Neuronal stem cell (in vitro differentiated cells): ENCODE measurements around the gene ARHGAP23.
A peak's percentile ranks its signal among the peaks of the same experiment; 100 is the strongest.

Experiments
- DNase-seq: peaks from one replicate; pipeline ENCODE4 v3.0.0-alpha.2; 2013; ENCODE audit warnings: low spot score
- H2AFZ ChIP-seq: one replicate; pipeline ENCODE4 v1.6.1; 2013; ENCODE audit warnings: mild to moderate bottlenecking, low read length, inconsistent platforms
- H2AK5ac ChIP-seq: 2 replicates; pipeline ENCODE4 v1.6.1; 2013; ENCODE audit warnings: low read depth, mild to moderate bottlenecking, inconsistent platforms, low read length, moderate library complexity, mixed read lengths
- H2BK120ac ChIP-seq: 2 replicates; pipeline ENCODE4 v1.6.1; 2013; ENCODE audit warnings: low read depth, mild to moderate bottlenecking, inconsistent platforms, low read length, moderate library complexity, mixed read lengths
- H2BK12ac ChIP-seq: one replicate; pipeline ENCODE4 v1.6.1; 2013; ENCODE audit warnings: low read length, inconsistent platforms
- H2BK15ac ChIP-seq: 2 replicates; pipeline ENCODE4 v1.6.1; 2013; ENCODE audit warnings: mild to moderate bottlenecking, low read length, inconsistent platforms, mixed read lengths
- H2BK5ac ChIP-seq: one replicate; pipeline ENCODE4 v1.6.1; 2013; ENCODE audit warnings: inconsistent platforms, mild to moderate bottlenecking, low read length, moderate library complexity
- H3K14ac ChIP-seq: one replicate; pipeline ENCODE4 v1.6.1; 2013; ENCODE audit warnings: low read length, inconsistent platforms
- H3K18ac ChIP-seq: 2 replicates; pipeline ENCODE4 v1.6.1; 2013; ENCODE audit warnings: low read length, inconsistent platforms
- H3K23ac ChIP-seq: 2 replicates; pipeline ENCODE4 v1.6.1; 2013; ENCODE audit warnings: low read depth, mild to moderate bottlenecking, mixed read lengths, low read length, inconsistent platforms; ENCODE audit not compliant: poor library complexity
- H3K27ac ChIP-seq: replicated peaks from 3 replicates; pipeline ENCODE4 v1.5.1; 2013; ENCODE audit warnings: low read length, inconsistent platforms
- H3K27me3 ChIP-seq, 3 experiments: 2 replicates each; pipeline ENCODE4 v1.6.1; 2013; ENCODE audit warnings: low read length in 3 of 3, mild to moderate bottlenecking in 2 of 3, inconsistent platforms in 1 of 3, low read depth in 1 of 3, mixed read lengths in 1 of 3, moderate library complexity in 1 of 3; ENCODE audit not compliant: control insufficient read depth in 3 of 3, insufficient read depth in 3 of 3
- H3K36me3 ChIP-seq, 2 donors: replicated peaks in 1 of 2; 2 replicates each; pipeline ENCODE4 v1.6.1; 2013; ENCODE audit warnings: low read length in 2 of 2; ENCODE audit not compliant: control insufficient read depth in 2 of 2, insufficient read depth in 2 of 2
- H3K4ac ChIP-seq: 2 replicates; pipeline ENCODE4 v1.6.1; 2013; ENCODE audit warnings: inconsistent platforms, mild to moderate bottlenecking, low read length, moderate library complexity
- H3K4me1 ChIP-seq, 2 donors: 1 replicate in 1 of 2; 2 replicates in 1 of 2; pipeline ENCODE4 v1.6.1; 2013; ENCODE audit warnings: low read length in 2 of 2, low read depth in 1 of 2; ENCODE audit not compliant: control insufficient read depth in 2 of 2, insufficient read depth in 1 of 2
- H3K4me2 ChIP-seq: one replicate; pipeline ENCODE4 v1.6.1; 2013; ENCODE audit warnings: mild to moderate bottlenecking, low read length, inconsistent platforms; ENCODE audit not compliant: insufficient read depth, poor library complexity, severe bottlenecking
- H3K4me3 ChIP-seq, 2 donors: 2 replicates each; pipeline ENCODE4 v1.5.1; 2013; ENCODE audit warnings: low read length in 2 of 2, mild to moderate bottlenecking in 2 of 2, inconsistent platforms in 1 of 2, moderate library complexity in 1 of 2
- H3K79me1 ChIP-seq: one replicate; pipeline ENCODE4 v1.6.1; 2013; ENCODE audit warnings: low read depth, mild to moderate bottlenecking, inconsistent platforms, low read length, moderate library complexity
- H3K9ac ChIP-seq: one replicate; pipeline ENCODE4 v1.6.1; 2013; ENCODE audit warnings: mild to moderate bottlenecking, low read depth, low read length, inconsistent platforms; ENCODE audit not compliant: poor library complexity
- H3K9me3 ChIP-seq, 2 donors: replicated peaks in 1 of 2; 2 replicates each; pipeline versions ENCODE3 to v1.6.1; 2013; ENCODE audit warnings: low read length in 2 of 2, mild to moderate bottlenecking in 2 of 2, inconsistent platforms in 1 of 2, low read depth in 1 of 2, mixed read lengths in 1 of 2, moderate library complexity in 1 of 2; ENCODE audit not compliant: control insufficient read depth in 2 of 2, insufficient read depth in 1 of 2
- H4K8ac ChIP-seq: one replicate; pipeline ENCODE4 v1.6.1; 2013; ENCODE audit warnings: low read depth, mild to moderate bottlenecking, inconsistent platforms, low read length, moderate library complexity
- H4K91ac ChIP-seq: one replicate; pipeline ENCODE4 v1.6.1; 2013; ENCODE audit warnings: low read length, low read depth, mild to moderate bottlenecking, inconsistent platforms; ENCODE audit not compliant: poor library complexity
- WGBS, 2 donors: extraction: QIAGEN DNeasy Blood & Tissue Kit; methylation state at CpG; one replicate each; pipeline ENCODE4 v1.1.7; 2013; ENCODE audit warnings: missing lambda C conversion rate in 2 of 2, mixed read lengths in 1 of 2; ENCODE audit not compliant: insufficient read length in 2 of 2, insufficient replicate concordance in 1 of 2; ENCODE audit errors: extremely low coverage in 2 of 2; 5-methylcytosine and 5-hydroxymethylcytosine counted together

Gene ARHGAP23

GRCh38 chr17:38415250-38416194, 12.7 kb upstream of the ARHGAP23 start:
- Histone ChIP-seq H3K4me2 (peak overlapping the region; percentile 35), H3K79me1 (no peaks in the 10 kb centered on the region), H3K4me3 (peak overlapping the region in 1 of 2 donors; percentile 7), H2BK5ac (peak overlapping the region; percentile 27), H3K4me1 (peaks cover 37 to 45% of the 10 kb centered on the region in 2 donors), H3K9me3 (no peaks in the 10 kb centered on the region), H2AK5ac (peak overlapping the region; percentile 88), H2AFZ (peak overlapping the region; percentile 98), H3K27me3 (peaks cover 0 to 37% (median 7%) of the 10 kb centered on the region in 3 experiments), H3K27ac (peak overlapping the region; percentile 38), H3K9ac (peak overlapping the region; percentile 70), H4K8ac (no peak overlapping the region), H4K91ac (peak overlapping the region; percentile 44), H3K14ac (no peak overlapping the region), H3K36me3 (no peaks in the 10 kb centered on the region), H3K23ac (peak overlapping the region; percentile 81), H2BK15ac (peak overlapping the region; percentile 86), H2BK12ac (peak overlapping the region; percentile 12), H2BK120ac (peak overlapping the region; percentile 10), H3K4ac (peak overlapping the region; percentile 81), H3K18ac (peak overlapping the region; percentile 97)
- DNase-seq = no peak
- no CpG with 5 or more reads among the region's 22 CpGs for WGBS, 2 donors

DNA sequence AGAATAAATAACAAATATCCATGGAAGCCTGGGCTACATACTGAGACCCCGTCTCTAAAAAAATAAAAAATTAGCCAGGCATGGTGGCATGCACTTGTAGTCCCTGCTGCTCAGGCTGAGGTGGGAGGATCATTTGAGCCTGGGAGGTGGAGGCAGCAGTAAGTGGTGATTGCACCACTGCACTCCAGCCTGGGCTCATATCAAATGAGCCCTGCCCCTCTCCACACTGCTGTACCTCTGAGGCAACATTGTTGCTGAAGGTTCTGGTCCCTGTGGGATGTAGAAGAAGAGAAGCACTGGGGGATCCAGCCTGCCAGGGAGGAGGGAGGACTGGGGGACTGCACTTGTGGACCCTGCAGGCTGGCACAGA, 11.4 kb upstream of the ARHGAP23 start:
- WGBS, 2 donors = no CpG with 5 or more reads among the region's 1 CpG

GRCh38 chr17:38417210-38417951, 10.9 kb upstream of the ARHGAP23 start:
- Histone ChIP-seq H2BK12ac (peak overlapping the region; percentile 58), H3K9me3 (no peaks in the 10 kb centered on the region), H4K91ac (no peak overlapping the region), H3K14ac (no peak overlapping the region), H4K8ac (no peak overlapping the region), H2BK5ac (no peak overlapping the region), H2AK5ac (peak overlapping the region; percentile 24), H3K4me3 (no peak overlapping the region), H2AFZ (peak overlapping the region; percentile 36), H3K27ac (no peak overlapping the region), H3K18ac (peak overlapping the region; percentile 41), H3K79me1 (no peaks in the 10 kb centered on the region), H3K4me1 (peaks cover 50 to 54% of the 10 kb centered on the region in 2 donors), H3K9ac (no peak overlapping the region), H3K23ac (no peak overlapping the region), H3K36me3 (no peaks in the 10 kb centered on the region), H3K4ac (no peak overlapping the region), H3K27me3 (peaks cover 0 to 56% (median 6%) of the 10 kb centered on the region in 3 experiments), H3K4me2 (no peak overlapping the region), H2BK120ac (no peak overlapping the region), H2BK15ac (no peak overlapping the region)
- no peak for DNase-seq
- no CpG with 5 or more reads among the region's 11 CpGs for WGBS, 2 donors

More for the DNA sequence above, 11.4 kb upstream of the ARHGAP23 start:
- Histone ChIP-seq H4K8ac (no peak overlapping the region), H3K27ac (no peak overlapping the region), H3K36me3 (no peaks in the 10 kb centered on the region), H3K4me1 (peaks cover 47 to 54% of the 10 kb centered on the region in 2 donors), H3K18ac (no peak overlapping the region), H3K27me3 (peaks cover 0 to 50% (median 6%) of the 10 kb centered on the region in 3 experiments), H2BK15ac (no peak overlapping the region), H3K4me3 (no peak overlapping the region), H2BK12ac (peak overlapping the region; percentile 51), H3K14ac (no peak overlapping the region), H3K23ac (no peak overlapping the region), H2AFZ (no peak overlapping the region), H3K4ac (no peak overlapping the region), H3K4me2 (no peak overlapping the region), H4K91ac (no peak overlapping the region), H3K79me1 (no peaks in the 10 kb centered on the region), H3K9ac (no peak overlapping the region), H3K9me3 (no peaks in the 10 kb centered on the region), H2AK5ac (no peak overlapping the region), H2BK5ac (no peak overlapping the region), H2BK120ac (no peak overlapping the region)
- no peak for DNase-seq
